MCF 10A (cell line): Measurements from ENCODE around the gene SEMA4F. TPM values are rescaled to one million over a fixed set of nuclear protein-coding genes. Genes with fewer than 3 reads are reported as not detected.

Experiments
- BruUV-seq: library from RNA; stranded (reverse); fragments of 400-500 nt; replicated peaks from 2 replicates; lab custom pipeline; 2021; lab: Mats Ljungman, UMichigan
- CTCF ChIA-PET: fragments of 300-600 bp; sonication (Branson Sonifier 250); formaldehyde crosslinking; extraction: SDS; loops from one replicate; lab custom pipeline; 2021; ENCODE audit warnings: antibody characterized with exemption, inconsistent platforms; lab: Yijun Ruan, JAX
- POLR2A ChIA-PET: fragments of 300-600, 350-650 bp; sonication (Branson Sonifier 250); formaldehyde crosslinking; extraction: SDS; loops from one replicate; lab custom pipeline; 2020; ENCODE audit warnings: antibody characterized with exemption, inconsistent platforms; lab: Yijun Ruan, JAX
- DNase-seq: peaks from one replicate; pipeline ENCODE4 v3.0.0-alpha.2; 2018; ENCODE audit not compliant: unreplicated experiment
- H3K27ac Mint-ChIP-seq: one replicate; pipeline ENCODE4 v1.8.0; 2022; ENCODE audit warnings: mild to moderate bottlenecking, low read depth, mixed read lengths; ENCODE audit not compliant: unreplicated experiment
- H3K27me3 Mint-ChIP-seq: one replicate; pipeline ENCODE4 v1.8.0; 2022; ENCODE audit warnings: mixed read lengths; ENCODE audit not compliant: insufficient read depth, unreplicated experiment
- H3K36me3 Mint-ChIP-seq: one replicate; pipeline ENCODE4 v1.8.0; 2022; ENCODE audit warnings: mild to moderate bottlenecking, moderate library complexity, mixed read lengths; ENCODE audit not compliant: insufficient read depth, unreplicated experiment
- H3K4me1 Mint-ChIP-seq: one replicate; pipeline ENCODE4 v1.8.0; 2022; ENCODE audit warnings: mixed read lengths; ENCODE audit not compliant: insufficient read depth, unreplicated experiment
- H3K4me3 Mint-ChIP-seq: one replicate; pipeline ENCODE4 v1.8.0; 2022; ENCODE audit warnings: mild to moderate bottlenecking, moderate library complexity, mixed read lengths; ENCODE audit not compliant: unreplicated experiment
- H3K9me3 Mint-ChIP-seq: one replicate; pipeline ENCODE4 v1.8.0; 2022; ENCODE audit warnings: mixed read lengths; ENCODE audit not compliant: unreplicated experiment
- intact Hi-C: fragments of 100-400 bp; cut with micrococcal nuclease; formaldehyde crosslinking; loops from 2 replicates; pipeline ENCODE4 v1.14.1; 2022
- total RNA-seq: library from RNA; stranded (reverse); gene quantifications from 2 replicates; pipeline ENCODE4 v1.2.3, GENCODE V29; 2022
- TF ChIP-seq, protein P1 (sequence below): fragments of 200-600 bp; IDR thresholded peaks from one replicate; pipeline ENCODE4 v1.8.0; 2022; ENCODE audit warnings: antibody characterized with exemption, mild to moderate bottlenecking; ENCODE audit not compliant: unreplicated experiment

Gene SEMA4F
- total RNA-seq, 1 experiment from 2014 or later, result 5.2 TPM

DNA sequence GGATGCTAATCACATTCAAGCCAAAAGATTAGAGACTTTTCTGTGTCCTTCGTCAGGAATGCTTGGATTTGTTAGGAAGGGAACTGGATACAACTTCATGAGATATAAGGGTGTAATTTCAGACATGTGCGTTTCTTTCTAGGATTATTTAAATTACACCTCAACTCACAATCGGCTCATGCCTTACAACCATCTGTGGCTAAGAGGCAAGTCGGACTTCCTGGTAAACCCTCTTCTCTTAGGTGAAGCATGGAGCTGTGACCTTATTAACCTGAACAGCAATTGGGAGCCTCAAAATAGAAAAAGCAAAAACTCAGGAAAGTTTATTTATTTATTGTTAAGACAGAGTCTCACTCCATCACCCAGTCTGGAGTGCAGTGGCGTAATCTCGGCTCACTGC, 61.8 kb downstream of the SEMA4F start:
- BruUV-seq, result no TSS peak
- Mint-ChIP-seq H3K4me3 (peak overlapping the region; percentile 79), H3K4me1 (no peaks in the 10 kb centered on the region), H3K9me3 (no peaks in the 10 kb centered on the region), H3K36me3 (no peaks in the 10 kb centered on the region), H3K27me3 (no peaks in the 10 kb centered on the region), H3K27ac (no peak overlapping the region)
- DNase-seq, result no peak
- ChIA-PET POLR2A (interaction anchor here (1.0 to 5.2 kb wide), 5 partner anchors 9 to 159 kb away, joined by 4 to 36 read pairs (median 16); partner anchors contain the start of gene HK2), CTCF (interaction anchor here (0.6 to 12.3 kb wide), 20 partner anchors 10 to 899 kb away, joined by 3 to 219 read pairs (median 8); partner anchors contain the start of gene HK2)
- intact Hi-C loops, result loop anchor here (1.0 to 2.0 kb wide), 4 partner anchors 25 to 266 kb away; no protein-coding TSS in a partner anchor
- TF ChIP-seq, protein P1, sequence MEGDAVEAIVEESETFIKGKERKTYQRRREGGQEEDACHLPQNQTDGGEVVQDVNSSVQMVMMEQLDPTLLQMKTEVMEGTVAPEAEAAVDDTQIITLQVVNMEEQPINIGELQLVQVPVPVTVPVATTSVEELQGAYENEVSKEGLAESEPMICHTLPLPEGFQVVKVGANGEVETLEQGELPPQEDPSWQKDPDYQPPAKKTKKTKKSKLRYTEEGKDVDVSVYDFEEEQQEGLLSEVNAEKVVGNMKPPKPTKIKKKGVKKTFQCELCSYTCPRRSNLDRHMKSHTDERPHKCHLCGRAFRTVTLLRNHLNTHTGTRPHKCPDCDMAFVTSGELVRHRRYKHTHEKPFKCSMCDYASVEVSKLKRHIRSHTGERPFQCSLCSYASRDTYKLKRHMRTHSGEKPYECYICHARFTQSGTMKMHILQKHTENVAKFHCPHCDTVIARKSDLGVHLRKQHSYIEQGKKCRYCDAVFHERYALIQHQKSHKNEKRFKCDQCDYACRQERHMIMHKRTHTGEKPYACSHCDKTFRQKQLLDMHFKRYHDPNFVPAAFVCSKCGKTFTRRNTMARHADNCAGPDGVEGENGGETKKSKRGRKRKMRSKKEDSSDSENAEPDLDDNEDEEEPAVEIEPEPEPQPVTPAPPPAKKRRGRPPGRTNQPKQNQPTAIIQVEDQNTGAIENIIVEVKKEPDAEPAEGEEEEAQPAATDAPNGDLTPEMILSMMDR, result no peak

DNA sequence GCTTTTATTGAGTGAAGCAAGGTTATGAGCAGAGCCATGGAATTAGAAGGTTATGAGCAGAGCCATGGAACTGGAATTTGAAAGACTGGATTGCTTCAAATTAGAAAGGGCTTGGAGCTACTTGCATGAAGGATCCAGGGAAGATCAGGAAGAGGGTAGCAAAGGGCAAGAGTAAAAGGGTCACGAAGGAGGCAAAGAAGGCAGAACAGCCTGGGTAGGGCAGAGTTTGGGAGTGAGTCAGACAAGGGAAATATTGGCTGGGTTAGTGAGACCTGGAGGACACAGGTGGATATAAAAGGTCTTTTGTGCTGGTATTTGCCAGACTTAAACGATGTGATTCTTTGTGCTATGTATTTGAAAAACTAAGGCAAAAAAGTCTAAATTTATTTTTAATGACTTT, 65.0 kb downstream of the SEMA4F start:
- no peaks in the 10 kb centered on the region for H3K9me3 Mint-ChIP-seq
- H3K4me3 Mint-ChIP-seq, result no peak overlapping the region
- H3K36me3 Mint-ChIP-seq, result no peaks in the 10 kb centered on the region
- H3K27me3 Mint-ChIP-seq, result no peaks in the 10 kb centered on the region
- CTCF ChIA-PET, result interaction anchor here (0.9 to 12.3 kb wide), 3 partner anchors 21 to 156 kb away, joined by 3 to 219 read pairs (median 5); no protein-coding TSS in a partner anchor
- BruUV-seq, result no TSS peak
- TF ChIP-seq, protein P1, result no peak
- no peak overlapping the region for H3K27ac Mint-ChIP-seq
- intact Hi-C loops, result no loop called here
- POLR2A ChIA-PET, result interaction anchor here (0.6 to 1.2 kb wide), 7 partner anchors 10 to 156 kb away, joined by 3 to 6 read pairs (median 3); no protein-coding TSS in a partner anchor
- no peaks in the 10 kb centered on the region for H3K4me1 Mint-ChIP-seq
- DNase-seq, result no peak

DNA sequence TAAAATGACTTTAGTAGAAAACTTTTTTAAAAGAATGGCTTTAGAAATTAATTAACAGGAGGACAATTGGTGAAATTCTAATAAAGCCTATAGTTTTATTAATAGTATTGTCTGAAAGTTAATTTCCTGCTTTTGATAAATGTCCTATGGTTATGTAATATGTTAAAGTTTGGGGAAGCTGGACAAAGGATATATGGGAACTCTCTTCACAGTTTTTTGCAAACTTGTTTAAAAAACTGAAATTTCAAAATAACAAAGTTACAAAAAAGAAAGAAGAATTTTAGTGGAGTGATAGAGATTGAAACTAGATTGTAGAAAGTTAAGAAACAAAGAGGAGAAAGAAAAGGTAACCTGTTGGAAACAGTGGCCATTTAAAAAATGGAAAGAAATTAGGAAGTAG, 67.3 kb downstream of the SEMA4F start:
- no peak for DNase-seq
- Mint-ChIP-seq H3K4me1 (no peaks in the 10 kb centered on the region), H3K9me3 (no peaks in the 10 kb centered on the region), H3K36me3 (no peaks in the 10 kb centered on the region), H3K4me3 (no peak overlapping the region), H3K27me3 (no peaks in the 10 kb centered on the region), H3K27ac (no peak overlapping the region)
- ChIA-PET CTCF (interaction anchor here (0.7 to 0.8 kb wide), 2 partner anchors 19 to 909 kb away, joined by 3 read pairs; no protein-coding TSS in a partner anchor), POLR2A (interaction anchor here (0.6 to 0.7 kb wide), 2 partner anchors 46 to 479 kb away, joined by 3 read pairs; no protein-coding TSS in a partner anchor)
- intact Hi-C loops, result no loop called here
- TF ChIP-seq, protein P1, result no peak
- BruUV-seq, result no TSS peak

DNA sequence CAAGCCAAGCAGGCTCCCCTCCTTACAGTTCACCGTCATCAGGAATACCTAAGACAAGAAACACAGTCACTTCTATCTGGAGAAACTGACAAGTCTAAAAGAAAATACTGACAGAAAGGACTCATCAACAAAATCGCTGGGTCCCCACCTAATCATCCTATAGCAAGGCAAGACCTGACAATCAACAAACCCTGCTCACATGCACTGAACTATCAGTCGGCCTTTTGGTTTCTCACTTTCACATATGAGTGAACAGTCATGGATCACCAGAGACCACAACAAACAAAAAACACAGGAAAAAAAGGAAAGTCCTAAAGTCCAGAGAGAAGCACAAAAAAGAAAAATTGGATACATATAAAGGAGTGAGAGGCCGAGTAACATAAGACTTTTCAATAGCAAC, 70.4 kb downstream of the SEMA4F start:
- intact Hi-C loops, result no loop called here
- no peaks in the 10 kb centered on the region for H3K27me3 Mint-ChIP-seq

More for the DNA sequence above, 70.4 kb downstream of the SEMA4F start:
- TF ChIP-seq, protein P1, result no peak
- H3K9me3 Mint-ChIP-seq, result no peaks in the 10 kb centered on the region
- BruUV-seq, result no TSS peak
- POLR2A ChIA-PET, result interaction anchor here (1.1 kb wide), 1 partner anchor 9 kb away, joined by 8 read pairs; no protein-coding TSS in a partner anchor
- no peaks in the 10 kb centered on the region for H3K36me3 Mint-ChIP-seq
- CTCF ChIA-PET, result interaction anchor here (2.8 kb wide), 1 partner anchor 9 kb away, joined by 25 read pairs; no protein-coding TSS in a partner anchor
- no peaks in the 10 kb centered on the region for H3K4me1 Mint-ChIP-seq
- no peak for DNase-seq
- H3K4me3 Mint-ChIP-seq, result no peak overlapping the region
- no peak overlapping the region for H3K27ac Mint-ChIP-seq
